Endodermal cell (in vitro differentiated cells): ENCODE data around the gene KIAA1671. TPM values are rescaled to one million over a fixed set of nuclear protein-coding genes. Genes with fewer than 3 reads are reported as not detected.

Source experiments
- DNase-seq: peaks from one replicate; pipeline ENCODE4 v3.0.0-alpha.2; 2017
- H3K27ac ChIP-seq: 2 replicates; pipeline ENCODE4 v1.5.1; 2013; ENCODE audit warnings: mild to moderate bottlenecking, low read depth, low read length, moderate library complexity
- H3K27me3 ChIP-seq: 2 replicates; pipeline ENCODE4 v1.6.1; 2013; ENCODE audit warnings: mild to moderate bottlenecking, low read length, moderate library complexity; ENCODE audit not compliant: insufficient read depth, control insufficient read depth, poor library complexity, severe bottlenecking
- H3K36me3 ChIP-seq: 2 replicates; pipeline ENCODE4 v1.7.0; 2013; ENCODE audit warnings: mild to moderate bottlenecking, low read length, moderate library complexity; ENCODE audit not compliant: control insufficient read depth, insufficient read depth
- H3K4me1 ChIP-seq: one replicate; pipeline ENCODE4 v1.7.0; 2013; ENCODE audit warnings: low read length; ENCODE audit not compliant: control insufficient read depth, insufficient read depth
- H3K4me3 ChIP-seq: 2 replicates; pipeline ENCODE4 v1.5.1; 2013; ENCODE audit warnings: mild to moderate bottlenecking, low read length, moderate library complexity
- H3K9ac ChIP-seq: 2 replicates; pipeline ENCODE4 v1.6.1; 2013; ENCODE audit warnings: mild to moderate bottlenecking, low read length, moderate library complexity; ENCODE audit not compliant: poor library complexity, severe bottlenecking; ENCODE audit errors: extremely low read depth
- H3K9me3 ChIP-seq: 2 replicates; pipeline ENCODE4 v1.6.1; 2013; ENCODE audit warnings: mild to moderate bottlenecking, low read length, moderate library complexity; ENCODE audit not compliant: control insufficient read depth
- H3K27ac Mint-ChIP-seq: 2 replicates; pipeline ENCODE4 v1.8.0; 2020; ENCODE audit warnings: mixed read lengths
- H3K27me3 Mint-ChIP-seq: 2 replicates; pipeline ENCODE4 v1.8.0; 2021; ENCODE audit warnings: mild to moderate bottlenecking, mixed read lengths; ENCODE audit not compliant: insufficient read depth
- H3K36me3 Mint-ChIP-seq: 2 replicates; pipeline ENCODE4 v1.8.0; 2020; ENCODE audit warnings: low read depth, mixed read lengths
- H3K4me1 Mint-ChIP-seq: 2 replicates; pipeline ENCODE4 v1.8.0; 2020; ENCODE audit warnings: mixed read lengths
- H3K4me3 Mint-ChIP-seq: 2 replicates; pipeline ENCODE4 v1.8.0; 2020; ENCODE audit warnings: mild to moderate bottlenecking, moderate library complexity, mixed read lengths
- H3K9me3 Mint-ChIP-seq: 2 replicates; pipeline ENCODE4 v1.8.0; 2020; ENCODE audit warnings: mild to moderate bottlenecking, mixed read lengths
- CTCF ChIP-seq: fragments of 200-600 bp; sonication (generic); conservative IDR thresholded peaks from 2 replicates; pipeline ENCODE4 v1.5.0; 2021; ENCODE audit warnings: antibody characterized with exemption, mild to moderate bottlenecking
- WGBS, 2 experiments: methylation state at CpG; one replicate each; pipeline versions ENCODE4 v1.1.5 to v1.1.7; 2013; ENCODE audit warnings: missing lambda C conversion rate in 2 of 2, mixed read lengths in 1 of 2; ENCODE audit not compliant: insufficient coverage in 1 of 2, insufficient read length in 1 of 2; 5-methylcytosine and 5-hydroxymethylcytosine counted together
- total RNA-seq, 2 donors: library from RNA; stranded (reverse); fragmentation: NEBNext Ultra II Directional in 1 of 2; extraction: Animal tissue kit (Norgen Biotek cat#: 25700) in 1 of 2; gene quantifications; 2 replicates in 1 of 2; 3 replicates in 1 of 2; pipeline ENCODE4 v1.2.1, GENCODE V29; 2021

KIAA1671 gene
- total RNA-seq, 2 donors from 2014 or later, result 38.8 to 43.7 TPM

GRCh38 chr22:24981656-24982055, 29.1 kb downstream of the KIAA1671 start:
- Mint-ChIP-seq H3K9me3 (no peaks in the 10 kb centered on the region), H3K27me3 (no peaks in the 10 kb centered on the region), H3K36me3 (peaks cover 3% of the 10 kb centered on the region), H3K4me1 (peaks cover 45% of the 10 kb centered on the region), H3K4me3 (no peak overlapping the region), H3K27ac (peak overlapping the region; percentile 42)
- Histone ChIP-seq H3K9ac (no peak overlapping the region), H3K4me3 (no peak overlapping the region), H3K27me3 (no peaks in the 10 kb centered on the region), H3K9me3 (no peaks in the 10 kb centered on the region), H3K27ac (no peak overlapping the region), H3K4me1 (peaks cover 8% of the 10 kb centered on the region), H3K36me3 (peaks cover 4% of the 10 kb centered on the region)
- no peak for DNase-seq
- 90 to 91% methylated on average over 5 to 6 of the region's 6 CpGs for whole genome bisulfite sequencing, 2 experiments
- no peak for TF ChIP-seq CTCF

GRCh38 chr22:24982301-24983056, 30.0 kb downstream of the KIAA1671 start:
- no peaks in the 10 kb centered on the region for H3K9me3 Mint-ChIP-seq
- peak overlapping the region; percentile 76 for H3K27ac Mint-ChIP-seq
- WGBS, 2 experiments, result 87 to 90% methylated on average over 8 of the region's 8 CpGs
- DNase-seq, result no peak
- Histone ChIP-seq H3K9ac (no peak overlapping the region), H3K27me3 (no peaks in the 10 kb centered on the region), H3K36me3 (peaks cover 4% of the 10 kb centered on the region), H3K27ac (no peak overlapping the region), H3K9me3 (no peaks in the 10 kb centered on the region), H3K4me3 (no peak overlapping the region), H3K4me1 (peaks cover 7% of the 10 kb centered on the region)
- no peaks in the 10 kb centered on the region for H3K27me3 Mint-ChIP-seq
- peaks cover 40% of the 10 kb centered on the region for H3K4me1 Mint-ChIP-seq
- H3K4me3 Mint-ChIP-seq, result no peak overlapping the region
- TF ChIP-seq CTCF, result no peak
- peaks cover 3% of the 10 kb centered on the region for H3K36me3 Mint-ChIP-seq

GRCh38 chr22:24983151-24983550, 30.6 kb downstream of the KIAA1671 start:
- peaks cover 3% of the 10 kb centered on the region for H3K4me1 ChIP-seq
- WGBS, 2 experiments, result 85 to 91% methylated on average over 3 to 4 of the region's 5 CpGs

More at GRCh38 chr22:24983151-24983550, 30.6 kb downstream of the KIAA1671 start:
- Mint-ChIP-seq H3K4me1 (peaks cover 34% of the 10 kb centered on the region), H3K27me3 (no peaks in the 10 kb centered on the region), H3K36me3 (peaks cover 3% of the 10 kb centered on the region), H3K27ac (peak overlapping the region; percentile 76), H3K4me3 (no peak overlapping the region), H3K9me3 (no peaks in the 10 kb centered on the region)
- Histone ChIP-seq H3K9me3 (no peaks in the 10 kb centered on the region), H3K9ac (no peak overlapping the region), H3K4me3 (no peak overlapping the region), H3K36me3 (peaks cover 4% of the 10 kb centered on the region), H3K27me3 (no peaks in the 10 kb centered on the region), H3K27ac (no peak overlapping the region)
- DNase-seq, result no peak
- TF ChIP-seq CTCF, result no peak
